HepG2 (cell line): Measurements from ENCODE around the gene C19orf38. TPM values are rescaled to one million over a fixed set of nuclear protein-coding genes. Genes with fewer than 3 reads are reported as not detected.

ENCODE experiments used
- AGO2 ChIP-seq: fragments of 200-400 bp; formaldehyde crosslinking; optimal IDR thresholded peaks from 2 replicates; pipeline ENCODE3; 2017; ENCODE audit warnings: mild to moderate bottlenecking, low read depth, low read length, moderate library complexity
- CAMTA2 ChIP-seq: sonication (generic); formaldehyde crosslinking; IDR thresholded peaks from 2 replicates; pipeline ENCODE4 v1.4.0; 2020; ENCODE audit warnings: mild to moderate bottlenecking, missing genetic modification reagents, borderline replicate concordance
- CENPT ChIP-seq: sonication (generic); formaldehyde crosslinking; IDR thresholded peaks from 2 replicates; pipeline ENCODE4 v1.8.0; 2022; ENCODE audit warnings: low read depth, mild to moderate bottlenecking, moderate library complexity, missing genetic modification reagents
- FOXJ3 ChIP-seq: sonication (generic); formaldehyde crosslinking; IDR thresholded peaks from 2 replicates; pipeline ENCODE4 v1.4.0; 2020; ENCODE audit warnings: missing genetic modification reagents, mild to moderate bottlenecking, borderline replicate concordance
- MIER2 ChIP-seq: IDR thresholded peaks from 2 replicates; pipeline ENCODE4 v1.6.1; 2016; ENCODE audit warnings: missing biosample characterization, missing genetic modification reagents
- NFE2 ChIP-seq: sonication (generic); formaldehyde crosslinking; IDR thresholded peaks from 2 replicates; pipeline ENCODE4 v1.4.0; 2020; ENCODE audit warnings: missing genetic modification reagents
- NPAS2 ChIP-seq: sonication (generic); formaldehyde crosslinking; IDR thresholded peaks from 2 replicates; pipeline ENCODE4 v1.8.0; 2022; ENCODE audit warnings: mild to moderate bottlenecking, missing genetic modification reagents, borderline replicate concordance
- PAX8 ChIP-seq: sonication (generic); formaldehyde crosslinking; IDR thresholded peaks from 2 replicates; pipeline ENCODE4 v1.8.0; 2022; ENCODE audit warnings: mild to moderate bottlenecking, missing genetic modification reagents, borderline replicate concordance
- POLR2A ChIP-seq, 2 experiments: IDR thresholded peaks; 2 replicates each; pipeline ENCODE4 v1.6.1; 2011; ENCODE audit warnings: low read depth in 2 of 2, low read length in 2 of 2, mild to moderate bottlenecking in 1 of 2, moderate library complexity in 1 of 2; ENCODE audit not compliant: insufficient read depth in 1 of 2
- POLR2AphosphoS2 ChIP-seq: IDR thresholded peaks from 2 replicates; pipeline ENCODE4 v1.6.1; 2011; ENCODE audit warnings: low read depth, low read length, improper control_type of control experiment
- RARA ChIP-seq: IDR thresholded peaks from 2 replicates; pipeline ENCODE4 v1.6.1; 2016; ENCODE audit warnings: missing genetic modification reagents, missing compliant biosample characterization
- SNAPC2 ChIP-seq: sonication (generic); formaldehyde crosslinking; IDR thresholded peaks from 2 replicates; pipeline ENCODE4 v1.8.1; 2022; ENCODE audit warnings: mild to moderate bottlenecking, missing genetic modification reagents
- SP4 ChIP-seq: sonication (generic); formaldehyde crosslinking; IDR thresholded peaks from 2 replicates; pipeline ENCODE4 v1.8.1; 2023; ENCODE audit warnings: mild to moderate bottlenecking, missing genetic modification reagents
- TEF ChIP-seq: sonication (generic); formaldehyde crosslinking; IDR thresholded peaks from 2 replicates; pipeline ENCODE4 v1.5.0; 2020; ENCODE audit warnings: missing genetic modification reagents
- TIGD3 ChIP-seq: sonication (generic); formaldehyde crosslinking; IDR thresholded peaks from 2 replicates; pipeline ENCODE4 v1.5.1; 2020; ENCODE audit warnings: mild to moderate bottlenecking, missing genetic modification reagents, borderline replicate concordance
- ZMAT5 ChIP-seq: sonication (generic); formaldehyde crosslinking; IDR thresholded peaks from 2 replicates; pipeline ENCODE4 v1.5.0; 2020; ENCODE audit warnings: mild to moderate bottlenecking, low read depth, missing genetic modification reagents, borderline replicate concordance
- ZNF10 ChIP-seq: sonication (generic); formaldehyde crosslinking; IDR thresholded peaks from 2 replicates; pipeline ENCODE4 v1.4.0; 2020; ENCODE audit warnings: mild to moderate bottlenecking, low read depth, missing genetic modification reagents, borderline replicate concordance
- ZNF232 ChIP-seq: sonication (generic); formaldehyde crosslinking; IDR thresholded peaks from 2 replicates; pipeline ENCODE4 v1.4.0; 2020; ENCODE audit warnings: missing genetic modification reagents, borderline replicate concordance
- ZNF281 ChIP-seq: sonication (generic); formaldehyde crosslinking; IDR thresholded peaks from 2 replicates; pipeline ENCODE4 v1.4.0; 2020; ENCODE audit warnings: missing genetic modification reagents, borderline replicate concordance
- ZNF367 ChIP-seq: sonication (generic); formaldehyde crosslinking; IDR thresholded peaks from 2 replicates; pipeline ENCODE4 v1.4.0; 2020; ENCODE audit warnings: missing genetic modification reagents, borderline replicate concordance
- ZNF652 ChIP-seq: IDR thresholded peaks from 2 replicates; pipeline ENCODE4 v1.6.1; 2016; ENCODE audit warnings: low read depth, borderline replicate concordance
- ZNF678 ChIP-seq: sonication (generic); formaldehyde crosslinking; IDR thresholded peaks from 2 replicates; pipeline ENCODE4 v1.4.0; 2020; ENCODE audit warnings: mild to moderate bottlenecking, missing genetic modification reagents
- ZNF737 ChIP-seq: sonication (generic); formaldehyde crosslinking; IDR thresholded peaks from 2 replicates; pipeline ENCODE4 v1.5.0; 2020; ENCODE audit warnings: missing genetic modification reagents, mild to moderate bottlenecking, borderline replicate concordance
- ZNF850 ChIP-seq: sonication (generic); formaldehyde crosslinking; conservative IDR thresholded peaks from 2 replicates; pipeline ENCODE4 v1.9.0; 2021; ENCODE audit warnings: mild to moderate bottlenecking, missing genetic modification reagents
- ZNF883 ChIP-seq: sonication (generic); formaldehyde crosslinking; IDR thresholded peaks from 2 replicates; pipeline ENCODE4 v1.5.1; 2020; ENCODE audit warnings: mild to moderate bottlenecking, missing genetic modification reagents; ENCODE audit errors: not compliant biosample characterization
- ZSCAN29 ChIP-seq: sonication (generic); formaldehyde crosslinking; conservative IDR thresholded peaks from 2 replicates; pipeline ENCODE4 v1.4.0; 2020; ENCODE audit warnings: mild to moderate bottlenecking, missing genetic modification reagents
- polyA plus RNA-seq, 8 experiments: library from polyadenylated mRNA; depleted of rRNA in 3 of 8; stranded (reverse) in 7 of 8; unstranded in 1 of 8; fragments of >200 nt; fragmentation: Illumina TruSeq in 4 of 8; extraction: Trizol in 4 of 8; gene quantifications; 2 replicates each; pipeline versions ENCODE4 v1.2.1 to v1.2.3, GENCODE V29; 2011 to 2016; ENCODE audit warnings: low read depth in 4 of 8, missing spikeins in 1 of 8, mixed read lengths in 1 of 8; ENCODE audit not compliant: insufficient read depth in 1 of 8
- total RNA-seq, 5 experiments: library from RNA; depleted of rRNA; stranded (reverse); fragments of >200 nt; fragmentation: Illumina TruSeq; extraction: Trizol; gene quantifications; 2 replicates each; pipeline ENCODE4 v1.2.3, GENCODE V29; 2016; ENCODE audit warnings: low read depth in 1 of 5

Gene C19orf38
- total and polyA plus RNA-seq, 2 of the 13 experiments (the other 11 are each of a cell fraction or from before 2014, with no cell fraction given): 0.11 TPM; not detected in 1

- TF ChIP-seq TEF (CRISPR knock-in tag) (no peak), ZMAT5 (CRISPR knock-in tag) (no peak), POLR2A (IDR thresholded peaks at IDR 0.05; ENCODE audit: insufficient read depth in 1 of 2, low read depth in 2 of 2, low read length in 2 of 2) (no peak), POLR2AphosphoS2 (no peak), PAX8 (CRISPR knock-in tag) (no peak), ZSCAN29 (CRISPR knock-in tag) (no peak), SNAPC2 (CRISPR knock-in tag) (no peak), ZNF232 (CRISPR knock-in tag) (no peak), CAMTA2 (CRISPR knock-in tag) (no peak), ZNF652 (CRISPR knock-in tag) (no peak), CENPT (CRISPR knock-in tag) (no peak), AGO2 (no peak), ZNF281 (CRISPR knock-in tag) (no peak), ZNF367 (CRISPR knock-in tag) (no peak), FOXJ3 (CRISPR knock-in tag) (no peak), ZNF883 (CRISPR knock-in tag) (no peak), ZNF10 (CRISPR knock-in tag) (no peak), ZNF678 (CRISPR knock-in tag) (no peak), NFE2 (CRISPR knock-in tag) (no peak), NPAS2 (no peak), ZNF850 (CRISPR knock-in tag) (0 out of 2 replicates have a peak, but pooled peaks have one; percentile 37), RARA (CRISPR knock-in tag) (no peak), MIER2 (CRISPR knock-in tag) (no peak), SP4 (CRISPR knock-in tag) (0 out of 2 replicates have a peak, but pooled peaks have one; percentile 18), ZNF737 (no peak), TIGD3 (CRISPR knock-in tag) (no peak)
Observed at GRCh38 chr19:10863107-10863717, 15.0 kb downstream of the C19orf38 start (continued).
